Measurements from ENCODE around the gene WFDC10A.
"Not testable (repeated sequence)": the region's sequence is repeated elsewhere in the genome, so short reads cannot be mapped to it uniquely, and the experiment has no call there.

Gene WFDC10A

DNA sequence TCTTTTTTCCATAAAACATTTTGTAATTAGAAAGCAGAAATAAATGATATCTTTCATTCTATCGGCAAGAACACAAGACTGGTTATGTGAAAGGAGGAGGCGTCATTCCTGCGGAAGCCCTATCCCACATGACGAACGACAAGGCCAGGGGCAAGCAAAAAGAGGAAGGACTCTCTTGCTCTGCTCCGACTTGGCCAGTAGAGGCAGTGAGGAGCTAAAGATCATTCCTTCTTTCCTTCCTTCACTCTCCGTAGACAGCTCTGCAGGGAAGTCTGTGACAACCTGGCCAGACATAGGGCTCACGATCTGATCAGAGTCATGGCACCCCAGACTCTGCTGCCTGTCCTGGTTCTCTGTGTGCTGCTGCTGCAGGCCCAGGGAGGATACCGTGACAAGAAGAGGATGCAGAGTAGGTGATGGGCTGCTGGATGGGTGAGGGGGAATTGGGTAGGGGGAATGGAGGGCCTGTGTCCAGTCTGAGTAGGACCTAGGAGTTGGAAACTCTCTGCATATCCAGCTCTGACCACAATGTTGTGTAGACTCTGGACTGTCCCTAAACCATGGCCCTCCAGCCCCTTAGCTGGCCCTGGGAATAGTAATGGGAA, at the start of gene WFDC10A:
TSS of gene WFDC10A (plus strand) at position 244 of the 605 bp plus-strand sequence. CDS start at position 319, 75 bp downstream.
- DNase-seq (ENCODE audit: low spot score), result peak; percentile 74

- no peak for DNase-seq (ENCODE audit: low spot score)
These were observed 47.8 kb upstream of the WFDC10A start for GRCh38 chr20:45581702-45582101.

- DNase-seq (ENCODE audit: low spot score), result no peak
These were observed 46.0 kb upstream of the WFDC10A start for GRCh38 chr20:45583502-45583901.

DNA sequence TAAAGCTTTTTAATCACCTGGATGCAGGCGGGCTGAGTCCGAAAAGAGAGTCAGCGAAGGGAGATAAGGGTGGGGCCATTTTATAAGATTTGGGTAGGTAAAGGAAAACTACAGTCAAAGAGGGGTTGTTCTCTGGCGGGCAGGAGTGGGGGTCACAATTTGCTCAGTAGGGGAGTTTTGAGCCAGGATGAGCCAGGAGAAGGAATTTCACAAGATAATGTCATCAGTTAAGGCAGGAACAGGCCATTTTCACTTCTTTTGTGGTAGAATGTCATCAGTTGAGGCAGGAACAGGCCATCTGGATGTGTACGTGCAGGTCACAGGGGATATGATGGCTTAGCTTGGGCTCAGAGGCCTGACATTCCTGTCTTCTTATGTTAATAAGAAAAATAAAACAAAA, 45.2 kb upstream of the WFDC10A start:
- DNase-seq (ENCODE audit: low spot score), result not testable (repeated sequence)

DNA sequence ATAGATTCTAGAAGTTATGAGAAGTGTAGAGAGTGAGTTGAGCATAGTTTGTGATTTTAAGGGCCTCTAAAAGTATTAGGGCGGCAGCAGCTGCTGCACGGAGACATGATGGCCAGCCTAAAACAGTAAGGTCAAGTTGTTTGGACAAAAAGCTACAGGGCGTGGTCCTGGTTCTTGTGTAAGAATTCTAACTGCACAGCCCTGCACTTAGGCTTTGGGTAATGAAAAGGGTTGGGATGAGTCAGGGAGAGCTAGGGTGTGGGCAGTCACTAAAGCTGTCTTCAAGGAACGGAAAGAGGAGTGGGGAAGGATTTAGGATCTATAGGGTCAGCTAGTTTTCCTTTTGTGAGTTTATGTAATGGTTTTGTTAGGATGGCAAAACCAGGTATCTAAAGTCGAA, 43.6 kb upstream of the WFDC10A start:
- DNase-seq (ENCODE audit: low spot score), result not testable (repeated sequence)

DNA sequence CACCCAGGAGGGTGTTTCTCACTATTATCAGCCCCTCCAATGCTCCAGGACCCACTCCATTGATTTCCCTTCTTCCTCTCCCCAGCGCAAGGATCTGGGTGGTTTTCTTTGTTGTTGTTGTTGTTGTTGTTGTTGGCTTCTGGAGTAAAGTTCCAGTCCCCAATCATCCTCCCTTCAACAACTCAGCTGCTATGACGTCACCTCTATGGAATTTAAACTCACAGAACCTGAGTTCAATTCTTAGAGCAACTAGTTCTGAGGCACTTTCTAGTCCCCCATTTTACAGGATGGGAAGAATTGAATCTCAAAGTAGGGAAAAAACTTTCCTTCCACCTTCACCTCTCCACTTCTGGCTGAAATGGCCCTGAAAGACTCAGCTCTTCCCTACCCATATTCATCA, 40.7 kb upstream of the WFDC10A start:
- DNase-seq (ENCODE audit: low spot score), result no peak

DNA sequence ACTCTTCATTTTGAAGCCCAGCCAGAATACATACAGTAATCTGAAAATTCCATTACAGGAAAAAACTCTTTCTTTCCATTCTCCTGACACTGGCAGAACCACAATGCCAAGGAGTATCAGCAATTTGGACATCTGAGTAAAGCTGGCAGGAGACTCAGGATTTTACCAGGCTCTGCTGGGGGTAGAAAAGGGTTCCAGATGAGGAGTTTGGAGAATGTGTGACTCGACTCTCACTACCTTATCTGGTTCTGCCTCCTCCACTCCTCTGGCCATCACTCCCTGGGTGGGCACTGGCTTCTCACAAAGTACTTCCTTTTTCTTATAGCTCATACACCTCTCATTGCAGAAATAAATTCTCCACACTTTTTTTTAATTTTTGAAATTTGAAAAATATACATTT, 39.8 kb upstream of the WFDC10A start:
- DNase-seq (ENCODE audit: low spot score), result no peak

- peak; percentile 18 for DNase-seq (ENCODE audit: low spot score)
These were observed 36.9 kb upstream of the WFDC10A start for GRCh38 chr20:45592574-45593189.

DNA sequence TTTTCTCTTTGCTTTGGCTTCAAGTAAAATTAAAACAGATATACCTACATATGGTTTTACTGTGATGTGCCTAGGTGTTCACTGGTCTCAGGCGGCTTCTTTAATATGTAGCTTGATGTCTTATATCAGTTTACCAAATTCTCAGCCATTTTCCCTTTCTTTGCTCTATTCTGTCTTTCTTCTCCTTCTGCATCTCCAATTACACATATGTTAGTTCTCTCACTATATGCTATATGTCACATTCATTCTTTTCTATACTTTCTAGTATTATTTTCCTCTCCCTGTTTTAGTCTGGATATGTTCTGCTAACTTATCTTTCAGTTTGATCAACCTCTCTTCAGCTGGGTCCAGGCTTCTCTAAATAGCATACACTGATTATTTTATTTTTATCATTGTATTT, 36.0 kb upstream of the WFDC10A start:
- DNase-seq (ENCODE audit: low spot score), result no peak

- DNase-seq (ENCODE audit: low spot score), result no peak
These were observed 34.3 kb upstream of the WFDC10A start for GRCh38 chr20:45595235-45595634.

DNA sequence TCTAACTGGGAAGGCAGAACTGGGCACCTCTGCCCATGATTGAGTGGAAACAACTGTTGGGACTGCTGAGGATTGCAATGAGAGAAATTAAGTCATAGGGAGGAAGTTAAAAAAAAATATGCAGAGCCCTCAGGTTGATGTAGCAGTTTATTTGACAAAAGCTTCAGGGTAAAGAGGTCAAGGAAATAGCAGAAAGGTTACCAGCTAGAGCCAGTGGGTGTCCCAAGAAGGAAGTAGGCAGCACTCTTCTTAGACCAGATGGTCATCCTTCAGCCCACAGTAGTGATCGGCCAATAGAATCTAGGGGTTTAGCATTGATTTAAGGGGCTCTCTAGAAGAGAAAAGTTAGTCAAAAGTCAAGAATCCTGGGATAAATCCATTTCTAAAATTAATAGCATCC, 21.7 kb upstream of the WFDC10A start:
- DNase-seq (ENCODE audit: low spot score), result no peak

GRCh38 chr20:45611054-45611453, 18.5 kb upstream of the WFDC10A start:
- DNase-seq (ENCODE audit: low spot score), result peak; percentile 42

DNA sequence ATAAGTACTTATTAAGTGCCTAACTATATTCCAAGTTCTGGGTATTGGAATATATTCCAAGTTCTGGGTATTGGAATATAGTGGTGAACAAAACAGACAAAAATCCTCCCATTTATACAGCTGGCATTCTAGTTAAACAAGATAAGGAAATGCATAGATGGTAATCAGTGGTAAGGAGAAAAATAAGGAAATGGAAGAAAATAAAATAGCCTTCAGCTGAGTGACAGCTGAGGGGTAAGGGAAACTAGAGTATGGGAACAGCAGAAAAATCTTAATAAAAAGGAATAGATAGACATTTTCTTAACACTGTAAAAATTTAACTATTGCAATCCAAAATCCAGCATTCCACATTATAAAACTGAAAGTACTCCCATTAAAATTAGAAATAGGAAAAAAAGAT, 17.2 kb upstream of the WFDC10A start:
- no peak for DNase-seq (ENCODE audit: low spot score)

DNA sequence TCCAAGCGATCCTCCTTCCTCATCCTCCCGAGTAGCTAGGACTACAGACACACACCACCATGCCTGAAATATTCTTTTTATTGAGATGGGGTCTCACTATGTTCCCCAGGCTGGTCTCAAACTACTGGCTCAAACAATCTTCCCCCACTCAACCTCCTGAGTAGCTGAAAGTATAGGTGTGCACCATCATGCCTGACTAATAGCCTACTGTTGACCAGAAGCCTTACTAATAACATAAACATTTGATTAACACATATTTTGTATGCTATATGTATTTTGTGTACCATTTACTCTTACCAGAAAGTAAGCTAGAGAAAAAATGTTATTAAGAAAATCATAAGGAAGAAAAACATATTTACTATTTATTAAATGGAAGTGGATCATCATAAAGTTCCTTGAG, 11.9 kb upstream of the WFDC10A start:
- no peak for DNase-seq (ENCODE audit: low spot score)

- DNase-seq (ENCODE audit: low spot score), result no peak
These were observed 7.9 kb upstream of the WFDC10A start for GRCh38 chr20:45621593-45621992.

- DNase-seq (ENCODE audit: low spot score), result no peak
These were observed 3.0 kb upstream of the WFDC10A start for GRCh38 chr20:45626540-45626939.

DNA sequence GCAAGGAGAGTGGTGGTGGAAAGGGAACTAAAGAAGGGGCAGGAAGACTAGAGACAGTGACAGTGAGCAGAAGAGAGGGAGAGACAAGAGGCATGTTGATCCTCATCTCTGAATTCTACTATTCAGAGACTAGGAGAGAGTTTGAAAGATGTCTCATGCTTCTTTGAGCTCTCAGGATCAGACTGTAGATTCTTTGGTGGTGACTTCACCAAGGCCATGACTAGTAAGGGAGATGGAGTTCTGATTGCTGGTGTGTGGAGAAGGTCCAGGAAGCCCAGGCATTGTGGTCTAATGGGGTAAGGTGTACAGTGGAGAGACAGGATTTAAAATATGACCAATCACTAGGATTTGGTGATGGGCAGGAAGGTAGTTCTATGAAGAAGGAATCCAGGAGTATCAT, 832 bp downstream of the WFDC10A start:
- DNase-seq (ENCODE audit: low spot score), result no peak

GRCh38 chr20:45631184-45631583, 1.6 kb downstream of the WFDC10A start, which contains the start of gene WFDC9:
WFDC9 (minus strand) TSS chr20:45631284; CDS start chr20:45610181, 21,103 bp downstream.
- no peak for DNase-seq (ENCODE audit: low spot score)

GRCh38 chr20:45636513-45636912, 7.0 kb downstream of the WFDC10A start:
- DNase-seq (ENCODE audit: low spot score), result no peak

GRCh38 chr20:45639687-45640086, 10.1 kb downstream of the WFDC10A start:
- DNase-seq (ENCODE audit: low spot score), result no peak

DNA sequence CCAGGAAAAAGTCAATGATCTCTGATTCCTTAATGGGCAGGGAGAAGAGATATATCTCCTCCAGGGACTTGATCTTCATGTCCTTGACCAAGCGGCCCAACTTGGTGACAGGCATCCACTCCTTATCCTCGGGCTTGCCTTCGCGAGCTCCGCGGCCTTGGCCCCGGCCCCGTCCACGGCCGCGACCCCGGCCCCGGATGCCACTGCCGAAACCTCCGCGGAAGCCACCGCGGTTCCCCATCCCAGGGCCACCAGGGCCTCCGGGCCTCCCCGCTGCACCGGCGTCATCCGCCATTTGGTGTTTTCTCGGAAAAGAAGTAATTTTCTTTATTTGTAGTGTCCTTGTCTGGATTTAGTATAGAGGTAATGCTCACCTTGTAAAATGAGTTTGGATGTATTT, 11.5 kb downstream of the WFDC10A start:
- not testable (repeated sequence) for DNase-seq (ENCODE audit: low spot score)

GRCh38 chr20:45645869-45646268, 16.3 kb downstream of the WFDC10A start:
- DNase-seq (ENCODE audit: low spot score), result not testable (repeated sequence)

GRCh38 chr20:45646875-45647274, 17.3 kb downstream of the WFDC10A start:
- no peak for DNase-seq (ENCODE audit: low spot score)
